GM18502 (cell line): Measurements from ENCODE around the gene ZFAND3.

Source experiments
- ATAC-seq: cut with Tn5 transposase; IDR thresholded peaks from one replicate; pipeline ENCODE4 v1.9.1; 2021; ENCODE audit warnings: mild to moderate bottlenecking; ENCODE audit not compliant: unreplicated experiment, poor library complexity

The ZFAND3 gene

DNA sequence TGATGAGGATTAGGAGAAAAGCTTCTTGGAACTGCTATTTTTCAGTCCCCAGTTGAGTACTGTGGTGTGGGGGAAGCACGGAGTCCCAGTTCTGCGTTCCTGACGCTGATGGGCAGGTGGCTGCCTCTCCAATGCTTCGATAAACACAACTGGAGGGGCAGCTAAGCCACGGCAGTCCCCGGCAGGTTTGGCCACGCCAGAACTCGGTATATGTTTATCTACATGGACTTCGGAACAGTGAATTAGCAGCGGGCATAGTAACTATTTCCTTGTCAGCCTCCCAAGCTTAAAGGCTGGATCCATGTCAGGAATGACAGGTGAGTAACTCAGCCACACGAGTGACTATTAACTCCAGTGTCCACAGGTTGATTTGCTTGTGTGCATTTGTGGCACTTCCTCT lies 354.4 kb downstream of the ZFAND3 start:
- no peak for ATAC-seq

- ATAC-seq = no peak
These were observed 354.8 kb downstream of the ZFAND3 start for GRCh38 chr6:38174315-38174714.

GRCh38 chr6:38174806-38175495 lies 355.4 kb downstream of the ZFAND3 start:
- ATAC-seq = no peak

DNA sequence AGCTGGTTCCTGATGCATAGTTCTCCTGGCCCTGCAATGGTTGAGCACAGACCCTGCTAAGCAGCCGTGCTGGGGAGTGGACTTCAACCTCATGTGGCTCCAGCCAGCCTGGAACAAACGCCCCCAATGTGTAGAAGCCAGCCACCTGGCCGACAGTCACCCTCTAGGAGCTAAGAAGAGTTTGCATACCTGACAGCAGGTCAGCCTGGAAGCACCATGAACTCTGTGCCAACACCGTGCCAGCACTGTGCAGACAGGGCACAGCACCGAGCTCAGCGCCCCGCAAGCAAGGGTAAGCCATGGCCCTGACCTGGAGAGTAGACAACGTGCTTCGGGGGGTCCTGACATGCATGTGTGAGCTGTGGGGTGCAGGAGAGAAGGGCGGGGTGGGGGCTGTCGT lies 356.3 kb downstream of the ZFAND3 start:
- ATAC-seq = no peak

GRCh38 chr6:38176797-38177751 lies 357.5 kb downstream of the ZFAND3 start:
- ATAC-seq = no peak

- no peak for ATAC-seq
These were observed 358.5 kb downstream of the ZFAND3 start for GRCh38 chr6:38177882-38178583.

DNA sequence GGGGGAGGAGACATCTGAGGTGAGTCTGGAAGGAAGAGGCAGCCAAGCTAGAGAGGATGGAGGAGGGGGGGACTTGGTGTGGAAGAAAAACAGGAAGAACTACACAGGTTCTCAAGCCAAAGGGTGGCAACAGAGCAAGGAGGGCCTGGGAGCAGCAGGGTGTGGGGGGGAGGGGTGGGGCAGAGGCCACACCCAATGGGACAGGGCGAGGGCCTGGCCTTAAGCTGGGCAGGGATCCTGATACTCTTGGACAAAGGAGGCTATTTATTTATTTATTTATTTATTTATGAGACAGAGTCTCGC lies 359.0 kb downstream of the ZFAND3 start:
- no peak for ATAC-seq

DNA sequence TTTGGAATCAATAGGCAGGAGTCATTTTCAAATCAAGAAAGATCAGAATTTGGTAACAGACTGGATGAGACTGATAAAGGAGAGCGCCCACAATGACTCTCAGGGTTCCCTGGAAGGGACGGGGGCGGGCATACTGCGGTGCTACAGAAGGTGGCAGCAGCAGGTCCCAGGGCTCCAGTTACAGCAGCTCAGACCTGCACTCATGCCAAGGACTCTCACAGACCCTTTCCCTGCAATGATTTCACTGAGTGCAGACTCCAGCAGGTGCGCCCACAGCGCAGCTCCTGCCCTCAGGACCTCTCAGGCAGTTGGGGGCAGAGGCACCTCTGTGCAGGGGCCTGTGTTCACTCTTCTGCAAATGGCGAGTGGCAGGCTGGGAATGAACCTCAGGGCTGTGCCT lies 359.8 kb downstream of the ZFAND3 start:
- ATAC-seq = no peak

DNA sequence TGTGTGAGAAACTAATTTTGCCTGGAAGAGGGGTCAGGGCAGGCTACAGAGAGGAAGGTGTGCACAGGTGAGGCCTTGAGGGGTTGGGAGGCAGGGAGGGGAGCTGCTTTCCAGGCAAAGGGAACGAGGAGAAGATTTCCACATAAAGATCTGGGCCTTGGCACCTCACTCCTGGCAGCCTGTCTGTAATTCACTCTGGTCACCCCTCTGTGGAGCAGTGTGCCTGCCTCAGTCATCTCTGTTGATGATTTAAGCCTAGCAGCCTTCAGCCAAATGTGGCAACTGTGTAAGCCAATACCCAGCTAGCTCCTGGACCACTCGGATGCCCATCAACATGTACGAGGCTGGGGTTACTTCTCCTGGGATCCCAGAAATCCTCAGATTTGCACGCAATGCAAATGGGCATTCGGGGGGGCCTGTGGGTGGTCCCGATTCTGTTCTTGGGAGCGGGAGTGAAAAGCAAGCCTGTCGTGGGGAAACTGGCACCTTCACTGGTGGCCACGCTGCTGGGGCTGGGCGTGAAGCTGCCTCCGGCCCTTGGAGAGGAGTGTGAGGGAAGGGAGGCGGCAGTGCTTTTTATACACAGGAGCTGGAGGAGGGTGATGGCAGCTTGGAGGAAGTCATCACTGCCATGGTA lies 360.4 kb downstream of the ZFAND3 start:
- ATAC-seq = no peak

GRCh38 chr6:38180586-38180985 lies 361.1 kb downstream of the ZFAND3 start:
- no peak for ATAC-seq

- no peak for ATAC-seq
These were observed 362.9 kb downstream of the ZFAND3 start for GRCh38 chr6:38182426-38182825.

DNA sequence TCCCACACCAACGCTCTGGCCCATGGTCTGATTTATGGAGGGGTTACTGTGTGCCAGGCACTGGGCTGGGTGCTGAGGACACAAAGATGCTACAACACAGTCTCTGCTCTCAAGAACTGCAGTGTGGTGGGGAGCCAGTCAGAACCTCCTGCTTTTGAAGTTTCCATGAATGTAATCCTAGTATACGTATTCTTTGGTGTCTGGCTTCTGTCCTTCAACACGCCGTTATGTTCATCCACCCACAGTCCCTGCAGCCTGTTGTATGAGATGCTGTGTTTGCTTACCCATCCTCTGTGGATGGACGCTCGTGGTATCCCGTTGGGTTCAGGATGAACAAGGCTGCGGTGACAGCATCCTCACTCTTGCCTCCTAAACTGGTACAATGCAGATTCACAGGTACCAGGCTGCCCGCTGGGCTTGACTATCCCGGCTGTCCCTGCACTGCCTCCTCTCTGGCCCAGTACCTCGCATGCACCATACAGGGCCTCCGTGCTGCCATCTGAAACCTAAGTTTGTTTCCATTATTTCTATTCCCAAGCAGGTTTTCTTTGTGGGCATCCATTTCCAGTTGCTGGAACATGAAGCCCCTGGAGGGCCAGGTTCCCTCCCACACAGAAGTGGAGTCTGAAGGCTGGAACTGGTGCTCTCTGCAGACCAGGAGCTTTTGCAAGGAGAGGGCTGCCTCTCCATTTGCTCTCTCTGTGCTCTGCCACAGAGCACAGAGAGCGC lies 364.5 kb downstream of the ZFAND3 start:
- ATAC-seq = no peak

DNA sequence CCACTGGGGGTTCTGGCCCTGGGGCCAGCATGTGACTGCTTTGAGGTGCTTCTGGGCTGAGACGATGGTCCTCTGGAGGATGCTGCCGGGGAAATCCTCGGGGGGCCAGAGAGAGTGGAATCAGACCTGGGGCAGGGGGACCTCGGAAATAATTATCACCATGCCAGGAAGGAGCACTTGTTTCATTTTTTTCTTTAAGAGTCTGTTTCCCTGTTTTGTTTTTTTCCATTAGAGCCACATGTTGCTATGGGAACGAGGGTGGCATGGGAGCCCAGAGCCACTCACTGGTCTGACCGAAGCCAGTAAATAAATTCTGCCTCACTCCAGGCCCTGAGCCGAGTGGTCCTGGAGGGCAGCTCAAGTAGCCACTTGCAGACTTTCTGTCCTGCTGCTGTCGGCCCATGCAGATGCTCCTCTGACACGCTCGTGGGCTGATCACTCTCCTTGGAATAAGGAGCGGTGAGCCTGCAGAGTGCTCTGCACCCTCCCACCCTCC lies 365.1 kb downstream of the ZFAND3 start:
- no peak for ATAC-seq

DNA sequence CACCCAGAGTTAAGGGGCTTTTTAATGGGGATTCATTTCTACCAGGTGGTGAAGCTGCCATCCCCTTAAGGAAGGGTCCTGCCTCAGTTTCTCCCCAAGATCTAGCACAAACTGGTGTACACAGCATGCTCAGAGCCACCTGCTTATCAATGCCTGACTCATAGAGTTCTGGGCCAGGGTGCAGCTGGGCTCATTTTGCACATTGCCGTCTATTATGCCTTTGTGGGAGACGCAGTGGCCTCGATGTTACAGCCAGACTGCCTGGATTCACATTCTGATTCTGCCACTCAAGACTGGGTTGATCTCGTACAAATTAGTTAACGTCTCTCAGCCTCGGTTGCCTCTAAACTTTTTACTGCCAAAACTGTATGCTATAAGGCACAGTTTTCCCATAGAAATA lies 365.7 kb downstream of the ZFAND3 start:
- ATAC-seq = no peak

DNA sequence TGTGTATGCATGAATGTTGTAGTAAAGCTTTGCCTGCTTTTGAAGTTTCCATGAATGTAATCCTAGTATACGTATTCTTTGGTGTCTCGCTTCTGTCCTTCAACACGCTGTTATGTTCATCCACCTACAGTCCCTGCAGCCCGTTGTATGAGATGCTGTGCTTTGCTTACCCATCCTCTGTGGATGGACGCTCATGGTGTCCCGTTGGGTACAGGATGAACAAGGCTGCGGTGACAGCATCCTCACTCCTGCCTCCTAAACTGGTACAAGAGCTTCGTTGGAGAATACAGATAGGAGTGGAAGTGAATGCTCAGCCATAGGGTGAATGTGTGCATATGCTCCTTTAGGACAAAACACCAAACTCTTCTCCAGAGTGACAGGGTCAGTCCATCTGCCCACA lies 366.2 kb downstream of the ZFAND3 start:
- no peak for ATAC-seq

- no peak for ATAC-seq
These were observed 367.8 kb downstream of the ZFAND3 start for GRCh38 chr6:38187325-38187724.

GRCh38 chr6:38187811-38188590 lies 368.5 kb downstream of the ZFAND3 start:
- ATAC-seq = no peak

GRCh38 chr6:38188677-38189335 lies 369.3 kb downstream of the ZFAND3 start:
- no peak for ATAC-seq

GRCh38 chr6:38191418-38191817 lies 371.9 kb downstream of the ZFAND3 start:
- ATAC-seq = no peak
